ENCODE data around the gene TGFBRAP1. TPM values are rescaled to one million over a fixed set of nuclear protein-coding genes. Genes with fewer than 3 reads are reported as not detected.

Gene TGFBRAP1
- total RNA-seq, 1 experiment from 2014 or later = 26.5 TPM

DNA sequence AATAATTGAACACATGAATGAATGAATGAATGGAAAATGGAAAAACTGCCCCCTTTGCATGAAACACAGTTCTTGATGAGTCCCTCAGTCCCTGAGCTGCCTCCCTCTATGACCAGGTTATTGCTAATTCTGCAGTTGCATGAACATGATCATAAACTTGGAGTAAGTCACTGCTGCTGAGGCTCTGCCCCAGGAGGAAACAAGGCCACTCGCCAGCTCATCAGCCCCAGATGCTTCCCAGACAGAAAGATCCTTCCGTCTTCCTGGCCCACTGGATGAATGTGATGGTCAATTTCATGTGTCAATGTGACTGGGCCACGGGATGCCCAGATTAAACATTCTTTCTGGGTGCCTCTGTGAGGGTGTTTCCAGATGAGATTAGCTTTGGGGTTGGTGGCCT, 71.6 kb downstream of the TGFBRAP1 start:
- POLR2A ChIA-PET (ENCODE audit: unreplicated experiment) = no interaction called here
- CTCF ChIA-PET = no interaction called here
- ATAC-seq = no peak

DNA sequence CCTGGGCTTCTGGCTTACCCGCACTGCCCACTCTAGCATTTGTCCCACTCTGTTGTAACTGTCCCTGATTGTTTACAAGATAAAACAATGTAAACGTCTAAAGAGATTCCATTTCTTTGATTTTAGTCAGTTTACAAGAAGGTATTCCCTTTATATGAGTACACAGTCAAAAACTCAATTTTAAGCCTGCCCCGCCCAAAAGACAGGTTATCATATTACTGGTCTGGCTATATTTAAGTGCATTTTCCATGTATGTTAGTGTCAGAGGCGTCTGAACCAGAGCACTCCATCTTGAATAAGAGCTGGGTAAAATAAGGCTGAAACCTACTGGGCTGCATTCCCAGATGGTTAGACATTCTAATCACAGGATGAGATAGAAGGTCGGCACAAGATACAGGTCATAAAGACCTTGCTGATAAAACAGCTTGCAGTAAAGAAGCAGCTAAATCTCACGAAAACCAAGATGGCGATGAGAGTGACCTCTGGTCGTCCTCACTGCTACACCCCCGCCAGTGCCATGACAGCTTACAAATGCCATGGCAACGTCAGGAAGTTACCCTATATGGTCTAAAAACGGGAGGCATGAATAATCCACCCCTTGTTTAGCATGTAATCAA, 73.0 kb downstream of the TGFBRAP1 start:
- no peaks in the 10 kb centered on the region for H3K79me2 ChIP-seq (ENCODE audit: low read length)
- CTCF ChIA-PET = no interaction called here
- H3K4me2 ChIP-seq (ENCODE audit: low read length) = no peak overlapping the region
- no peak for DNase-seq
- BruUV-seq (replicated peaks) = no TSS peak
- H3K4me3 ChIP-seq (ENCODE audit: low read length) = no peak overlapping the region
- no peak overlapping the region for H3K27ac ChIP-seq (ENCODE audit: low read length)
- H4K20me1 ChIP-seq (ENCODE audit: low read length) = no peaks in the 10 kb centered on the region
- no peak overlapping the region for H2AFZ ChIP-seq (ENCODE audit: low read length)
- no peaks in the 10 kb centered on the region for H3F3A ChIP-seq (ENCODE audit: low read length, unreplicated experiment)
- no peak overlapping the region for H3K9ac ChIP-seq (ENCODE audit: low read length)
- TF ChIP-seq, protein P1, sequence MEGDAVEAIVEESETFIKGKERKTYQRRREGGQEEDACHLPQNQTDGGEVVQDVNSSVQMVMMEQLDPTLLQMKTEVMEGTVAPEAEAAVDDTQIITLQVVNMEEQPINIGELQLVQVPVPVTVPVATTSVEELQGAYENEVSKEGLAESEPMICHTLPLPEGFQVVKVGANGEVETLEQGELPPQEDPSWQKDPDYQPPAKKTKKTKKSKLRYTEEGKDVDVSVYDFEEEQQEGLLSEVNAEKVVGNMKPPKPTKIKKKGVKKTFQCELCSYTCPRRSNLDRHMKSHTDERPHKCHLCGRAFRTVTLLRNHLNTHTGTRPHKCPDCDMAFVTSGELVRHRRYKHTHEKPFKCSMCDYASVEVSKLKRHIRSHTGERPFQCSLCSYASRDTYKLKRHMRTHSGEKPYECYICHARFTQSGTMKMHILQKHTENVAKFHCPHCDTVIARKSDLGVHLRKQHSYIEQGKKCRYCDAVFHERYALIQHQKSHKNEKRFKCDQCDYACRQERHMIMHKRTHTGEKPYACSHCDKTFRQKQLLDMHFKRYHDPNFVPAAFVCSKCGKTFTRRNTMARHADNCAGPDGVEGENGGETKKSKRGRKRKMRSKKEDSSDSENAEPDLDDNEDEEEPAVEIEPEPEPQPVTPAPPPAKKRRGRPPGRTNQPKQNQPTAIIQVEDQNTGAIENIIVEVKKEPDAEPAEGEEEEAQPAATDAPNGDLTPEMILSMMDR (conservative IDR thresholded peaks at IDR 0.05; ENCODE audit: low read depth, low read length) = no peak
- TF ChIP-seq EZH2 (IDR thresholded peaks at IDR 0.05; ENCODE audit: low read length, unreplicated experiment) (no peak), EZH2phosphoT487 (IDR thresholded peaks at IDR 0.05; ENCODE audit: borderline replicate concordance, low read length) (no peak)
- no peaks in the 10 kb centered on the region for H3K36me3 ChIP-seq (ENCODE audit: low read depth, low read length)
- H3K9me3 ChIP-seq (ENCODE audit: low read length) = no peaks in the 10 kb centered on the region
- no peaks in the 10 kb centered on the region for H3K27me3 ChIP-seq (ENCODE audit: low read length)
- intact Hi-C loops (cut with micrococcal nuclease) = no loop called here
- no peaks in the 10 kb centered on the region for H3K9me2 ChIP-seq (replicated peaks; ENCODE audit: low read length)
- H3K4me1 ChIP-seq (ENCODE audit: insufficient read depth, low read length) = no peaks in the 10 kb centered on the region
- no peak for ATAC-seq
- POLR2A ChIA-PET (ENCODE audit: unreplicated experiment) = no interaction called here

More for the DNA sequence above, 71.6 kb downstream of the TGFBRAP1 start:
- no peaks in the 10 kb centered on the region for H3K36me3 ChIP-seq (ENCODE audit: low read depth, low read length)
- H3K79me2 ChIP-seq (ENCODE audit: low read length) = no peaks in the 10 kb centered on the region
- intact Hi-C loops (cut with micrococcal nuclease) = no loop called here
- no peak overlapping the region for H3K4me3 ChIP-seq (ENCODE audit: low read length)
- no peak overlapping the region for H3K4me2 ChIP-seq (ENCODE audit: low read length)
- no peaks in the 10 kb centered on the region for H3F3A ChIP-seq (ENCODE audit: low read length, unreplicated experiment)
- H3K9ac ChIP-seq (ENCODE audit: low read length) = no peak overlapping the region
- TF ChIP-seq EZH2phosphoT487 (IDR thresholded peaks at IDR 0.05; ENCODE audit: borderline replicate concordance, low read length) (no peak), EZH2 (IDR thresholded peaks at IDR 0.05; ENCODE audit: low read length, unreplicated experiment) (no peak)
- TF ChIP-seq, protein P1 (conservative IDR thresholded peaks at IDR 0.05; ENCODE audit: low read depth, low read length) = no peak
- H3K4me1 ChIP-seq (ENCODE audit: insufficient read depth, low read length) = no peaks in the 10 kb centered on the region
- H3K27ac ChIP-seq (ENCODE audit: low read length) = no peak overlapping the region
- no peaks in the 10 kb centered on the region for H4K20me1 ChIP-seq (ENCODE audit: low read length)
- no TSS peak for BruUV-seq (replicated peaks)
- no peak overlapping the region for H2AFZ ChIP-seq (ENCODE audit: low read length)
- no peaks in the 10 kb centered on the region for H3K9me2 ChIP-seq (replicated peaks; ENCODE audit: low read length)
- no peak for DNase-seq
- H3K9me3 ChIP-seq (ENCODE audit: low read length) = no peaks in the 10 kb centered on the region
- no peaks in the 10 kb centered on the region for H3K27me3 ChIP-seq (ENCODE audit: low read length)

DNA sequence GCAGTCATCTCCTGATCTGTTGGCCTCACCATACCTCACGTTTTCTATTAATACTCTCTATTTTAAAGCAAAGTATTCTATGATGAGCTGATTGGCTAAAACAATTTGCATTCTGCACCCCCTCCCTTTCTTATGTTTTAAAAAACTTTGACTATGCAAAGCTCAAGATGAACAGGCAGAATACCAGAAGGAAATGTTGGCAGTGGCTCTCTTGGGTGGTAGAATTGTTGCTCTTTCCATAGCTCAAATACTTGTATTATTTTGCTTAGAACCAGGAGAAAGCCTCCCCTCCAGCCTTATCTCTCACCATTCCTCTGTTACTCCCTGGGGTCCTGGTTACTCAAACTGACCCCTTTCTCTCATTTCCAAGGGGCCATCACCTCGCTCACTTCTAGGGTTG, 73.6 kb downstream of the TGFBRAP1 start:
- intact Hi-C loops (cut with micrococcal nuclease) = no loop called here
- DNase-seq (no peak), ATAC-seq (no peak)
- no peak overlapping the region for H3K27ac ChIP-seq (ENCODE audit: low read length)
- no peak overlapping the region for H3K9ac ChIP-seq (ENCODE audit: low read length)
- H3F3A ChIP-seq (ENCODE audit: low read length, unreplicated experiment) = no peaks in the 10 kb centered on the region
- no peaks in the 10 kb centered on the region for H3K36me3 ChIP-seq (ENCODE audit: low read depth, low read length)
- H4K20me1 ChIP-seq (ENCODE audit: low read length) = no peaks in the 10 kb centered on the region
- ChIA-PET POLR2A (ENCODE audit: unreplicated experiment) (no interaction called here), CTCF (no interaction called here)
- no peak overlapping the region for H3K4me2 ChIP-seq (ENCODE audit: low read length)
- no peaks in the 10 kb centered on the region for H3K9me3 ChIP-seq (ENCODE audit: low read length)
- H3K79me2 ChIP-seq (ENCODE audit: low read length) = no peaks in the 10 kb centered on the region
- no peaks in the 10 kb centered on the region for H3K27me3 ChIP-seq (ENCODE audit: low read length)
- no peaks in the 10 kb centered on the region for H3K4me1 ChIP-seq (ENCODE audit: insufficient read depth, low read length)
- no TSS peak for BruUV-seq (replicated peaks)
- H3K4me3 ChIP-seq (ENCODE audit: low read length) = no peak overlapping the region
- no peaks in the 10 kb centered on the region for H3K9me2 ChIP-seq (replicated peaks; ENCODE audit: low read length)
- TF ChIP-seq EZH2phosphoT487 (IDR thresholded peaks at IDR 0.05; ENCODE audit: borderline replicate concordance, low read length) (no peak), EZH2 (IDR thresholded peaks at IDR 0.05; ENCODE audit: low read length, unreplicated experiment) (no peak)
- no peak overlapping the region for H2AFZ ChIP-seq (ENCODE audit: low read length)

Measured in PC-3 (cell line).